Stimulated activated CD8-positive, alpha-beta memory T cell treated with anti-CD3 and anti-CD28 coated beads, Interleukin-15, amount 100 ng/mL, for 1 hour (primary cell): ENCODE results near the gene NDRG3.
"Not testable (repeated sequence)": the region's sequence is repeated elsewhere in the genome, so short reads cannot be mapped to it uniquely, and the experiment has no call there.

Experiments
- DNase-seq: peaks from one replicate; pipeline ENCODE4 v3.0.0-alpha.2; 2020; ENCODE audit warnings: low read depth

NDRG3 gene

DNA sequence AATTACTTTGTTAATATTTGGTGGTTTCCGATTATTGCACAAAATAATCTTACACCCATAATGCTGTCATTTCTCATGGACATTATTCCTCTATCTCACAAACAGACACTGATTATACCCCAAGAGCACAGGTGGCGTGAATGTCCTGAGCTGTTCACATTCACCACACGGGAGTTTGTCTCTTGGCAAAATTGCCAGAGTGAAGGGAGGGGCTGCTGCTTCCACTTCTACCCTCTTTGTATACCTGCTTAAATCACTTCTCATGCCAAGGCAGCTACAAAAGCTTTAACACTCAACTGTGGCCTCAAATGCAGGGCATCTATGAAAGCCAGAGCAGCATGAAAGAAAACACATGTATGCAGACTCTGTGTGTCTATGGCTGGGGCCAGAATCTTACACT is 58.0 kb downstream of the NDRG3 start:
- DNase-seq = no peak

DNA sequence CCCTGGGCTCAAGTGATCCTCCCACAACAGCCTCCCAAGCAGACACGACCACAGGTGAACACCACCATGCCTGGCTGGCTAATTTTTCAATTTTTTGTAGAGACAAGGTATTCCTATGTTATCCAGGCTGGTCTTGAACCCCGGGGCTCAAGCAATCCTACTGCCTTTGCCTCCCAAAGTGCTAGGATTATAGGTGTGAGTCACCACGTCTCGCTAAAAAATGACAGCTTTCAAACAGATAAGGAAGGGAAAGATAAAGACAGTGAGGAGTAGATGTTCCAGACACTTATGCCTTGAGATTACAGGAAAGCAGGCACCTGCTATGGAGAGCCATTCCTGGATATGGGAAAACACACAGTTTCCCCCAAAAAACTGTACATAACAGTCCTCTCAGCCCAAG is 58.9 kb downstream of the NDRG3 start:
- no peak for DNase-seq

DNA sequence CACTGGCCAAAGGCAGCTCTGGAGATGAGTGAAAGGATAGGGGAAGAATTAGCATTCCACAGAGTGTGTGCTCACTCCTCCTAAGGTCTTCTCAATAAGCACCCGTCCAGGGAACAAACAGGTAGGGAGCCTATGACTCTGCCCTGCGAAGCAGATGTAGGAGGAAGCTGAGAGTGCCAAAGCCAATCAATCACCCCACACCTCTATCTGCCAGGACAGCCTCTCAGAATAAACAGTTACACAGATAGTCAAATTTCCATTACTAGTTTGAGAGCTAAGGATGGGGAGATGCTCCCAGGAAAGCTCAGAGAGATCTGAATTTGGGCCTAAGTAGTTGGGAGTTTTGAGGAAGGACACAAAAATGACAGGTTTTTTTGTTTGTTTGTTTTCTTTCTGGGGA is 59.4 kb downstream of the NDRG3 start:
- no peak for DNase-seq

DNA sequence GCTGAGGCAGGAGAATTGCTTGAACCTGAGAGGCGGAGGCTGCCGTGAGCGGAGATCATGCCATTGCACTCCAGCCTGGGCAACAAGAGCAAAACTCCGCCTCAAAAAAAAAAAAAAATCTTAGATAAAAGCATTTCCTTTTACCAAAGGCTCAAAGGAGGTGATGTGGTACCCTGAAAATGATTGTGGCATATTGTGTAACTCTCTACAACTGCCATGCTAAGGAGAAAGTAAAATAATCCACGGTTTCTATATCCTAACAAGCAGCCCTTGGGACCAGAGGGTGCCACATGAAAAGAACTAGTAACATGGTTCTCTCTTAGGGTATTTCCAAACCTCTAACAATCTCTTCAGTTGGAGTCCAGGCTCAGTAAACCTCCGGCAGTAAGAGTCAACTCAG is 61.1 kb downstream of the NDRG3 start:
- DNase-seq = no peak

DNA sequence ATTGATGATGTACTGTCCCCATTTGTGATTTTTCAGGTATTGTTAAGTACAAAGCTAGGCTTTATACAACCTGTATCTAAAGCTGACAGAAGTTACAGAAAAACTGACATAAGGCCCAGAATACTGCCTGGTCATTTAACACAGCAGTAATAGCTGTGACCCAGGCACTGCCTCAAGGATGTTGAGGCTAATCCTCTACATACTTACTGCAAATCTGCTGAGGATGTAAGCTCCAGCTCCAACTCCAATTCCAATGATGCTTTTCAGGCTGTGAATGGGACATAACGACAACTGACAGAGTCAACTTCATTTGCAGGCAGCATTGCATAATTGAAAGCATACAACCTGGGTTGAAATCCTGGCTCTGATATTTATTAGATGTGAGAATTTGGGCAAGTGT is 63.6 kb downstream of the NDRG3 start:
- no peak for DNase-seq

DNA sequence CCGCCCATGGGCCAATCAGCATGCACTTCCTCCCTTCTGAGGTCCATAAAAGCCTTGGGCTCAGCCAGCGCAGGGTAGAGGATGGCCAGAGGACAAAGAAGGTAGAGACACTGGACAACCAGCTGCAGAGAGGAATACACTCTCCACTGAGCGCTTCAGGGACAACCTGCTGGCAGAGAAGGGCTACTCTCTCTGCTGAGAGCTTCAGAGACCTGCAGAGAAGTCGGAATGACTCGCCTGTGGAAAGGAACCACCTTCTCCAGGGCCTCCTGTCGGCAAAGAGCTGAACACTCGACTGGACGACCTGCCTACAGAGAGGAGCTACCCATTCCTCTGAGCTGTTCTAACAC is 68.5 kb downstream of the NDRG3 start:
- no peak for DNase-seq

- DNase-seq = no peak
Measured at GRCh38 chr20:36676701-36677421, 69.0 kb downstream of the NDRG3 start.

- not testable (repeated sequence) for DNase-seq
Measured at GRCh38 chr20:36675545-36675944, 70.3 kb downstream of the NDRG3 start.

GRCh38 chr20:36672991-36673390 is 72.9 kb downstream of the NDRG3 start:
- DNase-seq = no peak

DNA sequence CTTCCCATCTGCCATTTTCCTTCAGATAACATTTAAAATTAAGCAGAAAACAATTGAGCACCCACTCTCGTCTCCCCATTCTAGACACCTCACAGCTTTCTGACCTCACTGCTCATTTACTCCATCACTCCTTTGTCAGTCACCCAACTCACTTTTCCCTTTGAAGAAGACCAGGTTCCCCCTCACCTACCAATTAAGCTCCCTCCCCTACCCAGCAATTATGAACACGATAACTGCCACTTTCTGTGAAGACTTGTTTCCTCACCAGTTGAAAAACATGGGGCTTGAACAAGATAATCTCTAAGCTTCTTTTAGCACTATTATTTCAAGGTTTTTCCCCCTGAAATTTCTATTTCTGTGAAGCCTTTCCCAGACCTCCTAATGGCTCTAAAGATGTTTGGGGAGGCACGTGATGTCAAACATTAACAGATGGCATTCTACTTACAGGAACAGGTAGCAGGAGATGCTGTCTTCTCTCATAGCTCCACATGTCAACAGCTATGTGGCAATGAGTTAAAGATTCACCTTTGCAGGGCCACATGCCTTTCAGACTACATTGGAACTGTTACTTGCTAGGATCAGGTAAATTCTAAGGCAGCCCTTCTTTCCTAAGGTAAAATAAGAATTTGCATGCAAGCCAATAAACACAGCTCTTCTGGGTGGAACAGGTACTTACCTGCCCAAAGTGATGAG is 75.1 kb downstream of the NDRG3 start:
- DNase-seq = no peak

DNA sequence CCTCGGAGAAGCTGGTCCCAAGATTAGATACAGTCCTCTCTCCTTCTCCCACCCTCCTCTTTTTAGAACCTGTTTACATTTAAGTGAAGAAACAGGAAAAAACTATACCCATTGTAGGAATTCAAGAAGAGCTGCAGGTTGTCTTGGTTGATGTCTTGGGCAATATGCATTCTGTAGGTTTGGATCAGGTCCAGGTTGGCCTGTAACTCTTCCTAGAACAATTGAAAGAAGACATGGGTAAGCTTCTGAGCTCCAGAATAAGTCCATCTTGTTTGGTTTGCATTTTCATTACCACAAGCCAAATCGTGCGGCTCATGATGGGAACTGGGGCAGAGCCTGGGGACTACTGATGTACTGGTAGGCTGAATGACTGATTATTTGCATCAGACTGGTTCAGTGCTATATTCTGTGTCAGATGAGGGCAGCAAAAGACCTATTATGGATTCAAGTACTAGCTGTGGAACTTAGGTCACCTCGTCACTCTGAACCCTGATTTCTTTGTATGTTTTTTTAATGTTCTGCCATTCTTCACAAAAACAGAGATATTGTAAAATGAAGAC is 79.6 kb downstream of the NDRG3 start:
- DNase-seq = no peak

GRCh38 chr20:36663031-36663430 is 82.9 kb downstream of the NDRG3 start:
- no peak for DNase-seq

DNA sequence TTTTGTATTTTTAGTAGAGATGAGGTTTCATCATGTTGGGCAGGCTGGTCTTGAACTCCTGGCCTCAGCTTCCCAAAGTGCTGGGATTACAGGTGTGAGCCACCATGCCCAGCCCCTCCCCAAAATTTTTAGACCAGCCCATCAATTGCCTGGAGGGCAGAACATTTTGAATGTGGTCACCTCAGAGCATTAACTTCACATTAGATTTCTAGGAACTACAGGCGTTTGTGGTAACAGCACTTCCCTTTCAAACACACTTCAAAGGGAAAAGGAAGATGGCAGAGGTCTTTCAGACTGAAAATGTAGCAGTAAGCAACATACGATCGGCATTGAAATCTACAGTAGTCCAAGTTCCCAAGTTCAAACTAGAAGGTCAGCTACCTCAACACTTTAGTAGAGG is 87.6 kb downstream of the NDRG3 start:
- no peak for DNase-seq

DNA sequence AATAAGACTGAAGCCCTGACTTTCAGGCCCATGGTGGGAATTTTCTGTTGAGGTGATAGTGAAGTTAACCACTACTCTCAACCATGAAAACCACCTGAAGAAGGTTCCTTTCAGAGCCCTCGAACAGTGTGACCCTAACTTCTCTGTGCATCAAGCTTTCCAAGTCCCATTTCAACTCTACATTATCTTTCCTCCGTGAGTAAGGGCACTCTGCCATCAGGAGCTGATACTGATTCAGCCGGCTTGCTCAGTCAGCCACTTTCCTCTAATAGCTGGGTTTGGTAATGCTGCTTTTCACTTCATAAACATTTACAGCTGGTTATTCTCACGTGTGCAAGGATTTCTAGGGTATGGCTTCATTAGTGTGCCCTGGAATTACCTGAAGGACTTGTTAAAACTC is 89.2 kb downstream of the NDRG3 start:
- no peak for DNase-seq

DNA sequence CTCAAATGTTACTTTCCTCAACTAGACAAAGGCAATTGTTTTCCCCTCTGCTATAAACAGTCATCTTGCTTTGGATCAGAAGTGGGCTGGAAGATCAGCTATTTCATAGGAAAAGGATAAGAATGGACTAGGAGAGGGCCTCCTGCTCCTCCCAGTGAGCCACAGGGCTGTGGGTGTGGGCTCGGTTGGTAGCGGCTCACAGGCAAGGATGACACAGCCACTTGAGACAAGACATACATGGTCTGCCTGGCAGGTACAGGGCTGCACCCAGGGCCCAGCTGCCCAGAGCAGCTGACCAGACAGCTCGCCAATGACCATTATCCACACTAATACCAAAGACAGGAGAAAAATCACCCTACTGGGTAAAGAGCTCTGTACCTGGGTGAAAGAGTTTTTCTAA is 90.9 kb downstream of the NDRG3 start:
- no peak for DNase-seq

- DNase-seq = no peak
Measured at GRCh38 chr20:36654506-36654905, 91.4 kb downstream of the NDRG3 start.

DNA sequence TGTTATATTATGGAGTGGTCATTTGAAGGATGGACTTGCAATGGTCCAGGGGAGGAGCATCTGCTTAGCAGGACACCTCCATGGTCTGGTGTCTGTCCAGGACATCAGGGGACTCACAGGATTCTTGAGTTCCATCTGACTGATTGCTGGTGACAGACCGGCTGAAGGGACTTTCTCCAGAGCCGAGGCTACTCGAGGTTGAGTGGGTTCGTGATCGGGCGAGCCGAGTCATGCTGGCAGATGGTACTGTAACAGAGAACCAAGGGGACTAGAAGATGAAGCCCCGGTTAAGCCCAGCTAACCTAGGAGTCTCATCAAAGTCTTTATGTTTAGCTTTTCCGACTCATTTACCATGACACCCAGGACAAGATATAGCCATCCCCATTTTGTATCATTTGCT is 92.4 kb downstream of the NDRG3 start:
- no peak for DNase-seq

- no peak for DNase-seq
Measured at GRCh38 chr20:36647196-36648121, 98.4 kb downstream of the NDRG3 start.

- DNase-seq = no peak
Measured at GRCh38 chr20:36646678-36647077, 99.2 kb downstream of the NDRG3 start.

GRCh38 chr20:36645998-36646397 is 99.9 kb downstream of the NDRG3 start, which contains the start of gene SLA2:
SLA2 (minus strand) TSS chr20:36646196; CDS start chr20:36641335, 4,861 bp downstream.
- DNase-seq = peak; percentile 41

GRCh38 chr20:36645353-36645752 is 100.5 kb downstream of the NDRG3 start:
- DNase-seq = no peak

DNA sequence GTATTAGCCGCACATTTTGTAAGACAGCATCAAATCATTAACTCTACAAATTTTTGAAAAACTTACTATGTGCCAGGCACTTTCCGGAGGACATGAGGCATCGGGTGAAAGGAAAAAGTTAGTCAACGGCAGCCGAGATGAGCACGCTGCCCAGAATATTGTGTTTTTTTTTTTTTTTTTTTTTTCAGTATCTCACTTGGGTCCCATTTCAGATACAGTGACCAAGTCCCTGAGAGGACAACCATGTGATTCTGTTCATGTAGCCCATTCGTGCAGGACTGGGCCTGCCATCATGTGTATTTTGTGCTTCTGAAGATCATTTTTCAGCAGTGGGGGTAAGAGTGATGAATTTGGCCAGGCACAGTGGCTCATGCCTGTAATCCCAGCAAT is 101.2 kb downstream of the NDRG3 start:
- DNase-seq = peak; percentile 10
